Measurements from ENCODE around the gene ZBTB6. TPM values are rescaled to one million over a fixed set of nuclear protein-coding genes. Genes with fewer than 3 reads are reported as not detected.

The ZBTB6 gene
- total and polyA plus RNA-seq, 2 of the 4 experiments (the other 2 are of a cell fraction) = 2.6 to 11.7 TPM

DNA sequence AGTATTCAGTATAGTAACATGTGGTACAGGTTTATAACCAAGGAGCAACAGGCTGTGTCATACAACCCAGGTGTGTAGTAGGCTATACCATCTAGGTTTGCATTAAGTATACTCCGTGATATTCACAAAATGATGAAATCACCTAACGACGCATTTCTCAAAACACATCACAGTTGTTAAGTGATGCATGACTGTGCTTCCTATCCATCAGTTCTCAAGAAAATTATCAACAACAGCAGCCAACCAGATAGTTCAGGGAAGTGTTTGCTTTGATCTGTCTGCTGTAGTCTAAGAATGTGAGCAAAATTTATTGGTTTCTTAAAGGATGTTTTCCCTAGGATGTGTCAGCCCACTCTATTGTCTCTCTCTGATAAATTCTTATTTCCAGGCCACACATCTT is 10.8 kb upstream of the ZBTB6 start (continued):
- no peak for TF ChIP-seq RAD21 (IDR thresholded peaks at IDR 0.05; ENCODE audit: low read length)

DNA sequence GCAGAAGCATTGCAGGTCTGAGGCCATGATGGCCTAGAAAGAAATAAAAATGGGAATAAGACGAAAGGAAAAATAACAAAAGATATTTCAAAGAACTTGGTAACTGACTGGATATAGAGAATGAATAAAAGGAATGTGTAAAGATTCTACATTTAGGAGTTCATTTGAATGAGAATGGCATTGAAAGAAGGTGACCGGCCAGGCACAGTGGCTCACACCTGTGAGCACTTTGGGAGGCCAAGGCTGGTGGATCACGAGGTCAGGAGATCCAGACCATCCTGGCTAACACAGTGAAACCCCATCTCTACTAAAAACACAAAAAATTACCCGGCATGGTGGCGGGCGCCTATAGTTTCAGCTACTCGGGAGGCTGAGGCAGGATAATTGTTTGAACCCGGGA is 9.6 kb upstream of the ZBTB6 start:
- peaks cover 25 to 32% of the 10 kb centered on the region in 2 experiments for H3K79me1 ChIP-seq (ENCODE audit: low read depth in 1 of 2, low read length in 2 of 2)
- no peak overlapping the region for H3K18ac ChIP-seq (ENCODE audit: low read depth, low read length)
- H2BK20ac ChIP-seq (ENCODE audit: low read depth, low read length) = no peak overlapping the region
- no peak overlapping the region for H3K9ac ChIP-seq (ENCODE audit: low read depth, low read length)
- no peak overlapping the region for H3K14ac ChIP-seq (replicated peaks; ENCODE audit: low read depth, low read length)
- H3K4me3 ChIP-seq (ENCODE audit: insufficient read depth, low read depth, low read length) = no peak overlapping the region
- no peak overlapping the region for H4K91ac ChIP-seq (ENCODE audit: insufficient read depth, low read depth, low read length)
- H2AFZ ChIP-seq (replicated peaks; ENCODE audit: low read length, poor library complexity) = no peak overlapping the region
- ChIA-PET CTCF (no interaction called here), POLR2A (ENCODE audit: unreplicated experiment) (no interaction called here)
- DNase-seq (no peak), ATAC-seq (ENCODE audit: low read depth) (no peak)
- H3K27me3 ChIP-seq (ENCODE audit: control insufficient read depth, insufficient read depth, low read length) = no peaks in the 10 kb centered on the region
- 83% methylated on average over 1 of the region's 8 CpGs; no CpG with 5 or more reads in 1 of the 2 experiments for WGBS, 2 experiments (ENCODE audit: extremely low coverage in 2 of 2, insufficient read length in 1 of 2)
- H3K4ac ChIP-seq (ENCODE audit: low read depth, low read length) = no peak overlapping the region
- H4K5ac ChIP-seq (ENCODE audit: low read depth, low read length) = no peak overlapping the region
- H4K20me1 ChIP-seq (ENCODE audit: insufficient read depth, low read length) = no peaks in the 10 kb centered on the region
- H2BK15ac ChIP-seq (ENCODE audit: low read depth, low read length) = no peak overlapping the region
- H3K36me3 ChIP-seq (ENCODE audit: control insufficient read depth, insufficient read depth, low read length) = peaks cover 14% of the 10 kb centered on the region
- H2BK120ac ChIP-seq (ENCODE audit: low read depth, low read length) = no peak overlapping the region
- no peak overlapping the region for H2BK5ac ChIP-seq (ENCODE audit: low read depth, low read length, poor library complexity, severe bottlenecking)
- H3K4me1 ChIP-seq (ENCODE audit: control insufficient read depth, insufficient read depth, low read length) = no peaks in the 10 kb centered on the region
- intact Hi-C loops (cut with micrococcal nuclease) = no loop called here
- peaks cover 3% of the 10 kb centered on the region; the same call in 1 of the 2 replicates for H3K9me1 ChIP-seq (ENCODE audit: insufficient read depth, low read length)
- H3K56ac ChIP-seq (ENCODE audit: extremely low read depth, insufficient read depth, low read length) = no peak overlapping the region
- dilution Hi-C loops (cut with HindIII; ENCODE audit: low sequenced_read_pairs, unreplicated experiment) = no loop called here
- in situ Hi-C loops (cut with MboI; ENCODE audit: low sequenced_read_pairs) = no loop called here
- no peak overlapping the region for H3K27ac ChIP-seq (ENCODE audit: insufficient read depth, low read length)
- no peak overlapping the region for H2AK9ac ChIP-seq (replicated peaks; ENCODE audit: low read depth, low read length, poor library complexity)
- H4K8ac ChIP-seq (ENCODE audit: low read depth in 2 of 2, low read length in 2 of 2) = no peak overlapping the region
- H3K9me3 ChIP-seq (ENCODE audit: control insufficient read depth, insufficient read depth, low read length) = no peaks in the 10 kb centered on the region
- BruUV-seq (replicated peaks) = no TSS peak
- no peak overlapping the region for H3K23ac ChIP-seq (ENCODE audit: low read depth, low read length)
- H2AK5ac ChIP-seq (ENCODE audit: low read depth, low read length) = no peak overlapping the region
- H3K4me2 ChIP-seq (ENCODE audit: low read depth, low read length) = no peak overlapping the region
- TF ChIP-seq CEBPB (IDR thresholded peaks at IDR 0.05; ENCODE audit: low read depth, low read length) (no peak), POLR2A (IDR thresholded peaks at IDR 0.05; ENCODE audit: low read depth, low read length) (no peak), MXI1 (IDR thresholded peaks at IDR 0.05; ENCODE audit: borderline replicate concordance, low read depth, low read length) (no peak), BHLHE40 (IDR thresholded peaks at IDR 0.05; ENCODE audit: low read depth, low read length) (no peak), MAZ (IDR thresholded peaks at IDR 0.05; ENCODE audit: borderline replicate concordance, low read depth, low read length) (no peak), CHD1 (IDR thresholded peaks at IDR 0.05; ENCODE audit: low read depth, low read length) (no peak), MAFK (IDR thresholded peaks at IDR 0.05; ENCODE audit: low read depth, low read length) (no peak), NFE2L2 (IDR thresholded peaks at IDR 0.05; ENCODE audit: low read depth, low read length) (no peak), RAD21 (IDR thresholded peaks at IDR 0.05; ENCODE audit: low read length) (no peak), SMC3 (IDR thresholded peaks at IDR 0.05; ENCODE audit: low read depth, low read length) (no peak), FOS (IDR thresholded peaks at IDR 0.05; ENCODE audit: low read depth, low read length) (no peak), RCOR1 (IDR thresholded peaks at IDR 0.05; ENCODE audit: insufficient replicate concordance, low read length) (no peak)
- TF ChIP-seq, protein P1, sequence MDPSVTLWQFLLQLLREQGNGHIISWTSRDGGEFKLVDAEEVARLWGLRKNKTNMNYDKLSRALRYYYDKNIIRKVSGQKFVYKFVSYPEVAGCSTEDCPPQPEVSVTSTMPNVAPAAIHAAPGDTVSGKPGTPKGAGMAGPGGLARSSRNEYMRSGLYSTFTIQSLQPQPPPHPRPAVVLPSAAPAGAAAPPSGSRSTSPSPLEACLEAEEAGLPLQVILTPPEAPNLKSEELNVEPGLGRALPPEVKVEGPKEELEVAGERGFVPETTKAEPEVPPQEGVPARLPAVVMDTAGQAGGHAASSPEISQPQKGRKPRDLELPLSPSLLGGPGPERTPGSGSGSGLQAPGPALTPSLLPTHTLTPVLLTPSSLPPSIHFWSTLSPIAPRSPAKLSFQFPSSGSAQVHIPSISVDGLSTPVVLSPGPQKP (IDR thresholded peaks at IDR 0.05; ENCODE audit: borderline replicate concordance, low read depth, low read length) = no peak
- TF ChIP-seq, protein P2, sequence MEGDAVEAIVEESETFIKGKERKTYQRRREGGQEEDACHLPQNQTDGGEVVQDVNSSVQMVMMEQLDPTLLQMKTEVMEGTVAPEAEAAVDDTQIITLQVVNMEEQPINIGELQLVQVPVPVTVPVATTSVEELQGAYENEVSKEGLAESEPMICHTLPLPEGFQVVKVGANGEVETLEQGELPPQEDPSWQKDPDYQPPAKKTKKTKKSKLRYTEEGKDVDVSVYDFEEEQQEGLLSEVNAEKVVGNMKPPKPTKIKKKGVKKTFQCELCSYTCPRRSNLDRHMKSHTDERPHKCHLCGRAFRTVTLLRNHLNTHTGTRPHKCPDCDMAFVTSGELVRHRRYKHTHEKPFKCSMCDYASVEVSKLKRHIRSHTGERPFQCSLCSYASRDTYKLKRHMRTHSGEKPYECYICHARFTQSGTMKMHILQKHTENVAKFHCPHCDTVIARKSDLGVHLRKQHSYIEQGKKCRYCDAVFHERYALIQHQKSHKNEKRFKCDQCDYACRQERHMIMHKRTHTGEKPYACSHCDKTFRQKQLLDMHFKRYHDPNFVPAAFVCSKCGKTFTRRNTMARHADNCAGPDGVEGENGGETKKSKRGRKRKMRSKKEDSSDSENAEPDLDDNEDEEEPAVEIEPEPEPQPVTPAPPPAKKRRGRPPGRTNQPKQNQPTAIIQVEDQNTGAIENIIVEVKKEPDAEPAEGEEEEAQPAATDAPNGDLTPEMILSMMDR (conservative IDR thresholded peaks at IDR 0.05; ENCODE audit: low read depth, low read length) = no peak
- TF ChIP-seq, protein P3, sequence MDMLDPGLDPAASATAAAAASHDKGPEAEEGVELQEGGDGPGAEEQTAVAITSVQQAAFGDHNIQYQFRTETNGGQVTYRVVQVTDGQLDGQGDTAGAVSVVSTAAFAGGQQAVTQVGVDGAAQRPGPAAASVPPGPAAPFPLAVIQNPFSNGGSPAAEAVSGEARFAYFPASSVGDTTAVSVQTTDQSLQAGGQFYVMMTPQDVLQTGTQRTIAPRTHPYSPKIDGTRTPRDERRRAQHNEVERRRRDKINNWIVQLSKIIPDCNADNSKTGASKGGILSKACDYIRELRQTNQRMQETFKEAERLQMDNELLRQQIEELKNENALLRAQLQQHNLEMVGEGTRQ (IDR thresholded peaks at IDR 0.05; ENCODE audit: low read depth, low read length) = no peak

All from IMR-90 (cell line).